Skeletal muscle satellite cell (primary cell): ENCODE data around the gene SLC7A7.
"Not testable (repeated sequence)": the region's sequence is repeated elsewhere in the genome, so short reads cannot be mapped to it uniquely, and the experiment has no call there.

ENCODE experiments used
- H3K27me3 ChIP-seq: 2 replicates; pipeline ENCODE4 v1.7.0; 2013; ENCODE audit warnings: low read length; ENCODE audit not compliant: control insufficient read depth, insufficient read depth
- H3K36me3 ChIP-seq: 2 replicates; pipeline ENCODE4 v1.7.0; 2013; ENCODE audit warnings: mild to moderate bottlenecking, control low read depth, low read length; ENCODE audit not compliant: insufficient read depth
- H3K4me1 ChIP-seq: 2 replicates; pipeline ENCODE4 v1.7.0; 2013; ENCODE audit warnings: low read length; ENCODE audit not compliant: control insufficient read depth, insufficient read depth
- H3K4me2 ChIP-seq: 2 replicates; pipeline ENCODE4 v1.7.0; 2013; ENCODE audit warnings: mild to moderate bottlenecking, low read length
- H3K4me3 ChIP-seq: 2 replicates; pipeline ENCODE4 v1.7.0; 2013; ENCODE audit warnings: low read length
- H3K9ac ChIP-seq: 2 replicates; pipeline ENCODE4 v1.7.0; 2013; ENCODE audit warnings: mild to moderate bottlenecking, low read depth, low read length, moderate library complexity
- H3K9me3 ChIP-seq: replicated peaks from 2 replicates; pipeline ENCODE4 v1.7.0; 2013; ENCODE audit warnings: mild to moderate bottlenecking, control low read depth, low read length

The SLC7A7 gene

GRCh38 chr14:22808388-22809209, 6.6 kb downstream of the SLC7A7 start:
- no peaks in the 10 kb centered on the region for H3K9me3 ChIP-seq
- H3K36me3 ChIP-seq, result no peaks in the 10 kb centered on the region
- no peak overlapping the region for H3K4me2 ChIP-seq
- no peaks in the 10 kb centered on the region for H3K4me1 ChIP-seq
- H3K9ac ChIP-seq, result no peak overlapping the region
- no peak overlapping the region for H3K4me3 ChIP-seq
- peaks cover 1% of the 10 kb centered on the region for H3K27me3 ChIP-seq

- peaks cover 4% of the 10 kb centered on the region for H3K27me3 ChIP-seq
- H3K4me2 ChIP-seq, result no peak overlapping the region
- no peaks in the 10 kb centered on the region for H3K4me1 ChIP-seq
- no peaks in the 10 kb centered on the region for H3K9me3 ChIP-seq
- no peak overlapping the region for H3K4me3 ChIP-seq
- H3K9ac ChIP-seq, result no peak overlapping the region
- no peaks in the 10 kb centered on the region for H3K36me3 ChIP-seq
Observed at GRCh38 chr14:22807432-22808087, 7.7 kb downstream of the SLC7A7 start.

- not testable (repeated sequence) for H3K36me3 ChIP-seq, H3K9me3 ChIP-seq, H3K27me3 ChIP-seq, H3K4me1 ChIP-seq, H3K9ac ChIP-seq, H3K4me2 ChIP-seq, H3K4me3 ChIP-seq
Observed at GRCh38 chr14:22805235-22805634, 10.0 kb downstream of the SLC7A7 start.

GRCh38 chr14:22803687-22803974, 11.6 kb downstream of the SLC7A7 start:
- H3K4me3 ChIP-seq, result no peak overlapping the region
- no peak overlapping the region for H3K9ac ChIP-seq
- no peaks in the 10 kb centered on the region for H3K36me3 ChIP-seq
- peaks cover 13% of the 10 kb centered on the region for H3K27me3 ChIP-seq
- no peaks in the 10 kb centered on the region for H3K9me3 ChIP-seq
- no peak overlapping the region for H3K4me2 ChIP-seq
- H3K4me1 ChIP-seq, result no peaks in the 10 kb centered on the region

GRCh38 chr14:22802860-22803686, 12.2 kb downstream of the SLC7A7 start:
- H3K27me3 ChIP-seq, result peaks cover 19% of the 10 kb centered on the region
- no peak overlapping the region for H3K4me2 ChIP-seq
- H3K9ac ChIP-seq, result no peak overlapping the region
- H3K9me3 ChIP-seq, result no peaks in the 10 kb centered on the region
- no peaks in the 10 kb centered on the region for H3K4me1 ChIP-seq
- no peak overlapping the region for H3K4me3 ChIP-seq
- no peaks in the 10 kb centered on the region for H3K36me3 ChIP-seq

- H3K9ac ChIP-seq, result no peak overlapping the region
- H3K4me1 ChIP-seq, result no peaks in the 10 kb centered on the region
- H3K4me2 ChIP-seq, result no peak overlapping the region
- H3K4me3 ChIP-seq, result no peak overlapping the region
- H3K36me3 ChIP-seq, result no peaks in the 10 kb centered on the region
- H3K27me3 ChIP-seq, result peaks cover 29% of the 10 kb centered on the region
- H3K9me3 ChIP-seq, result no peaks in the 10 kb centered on the region
Observed at GRCh38 chr14:22801716-22802115, 13.5 kb downstream of the SLC7A7 start.

GRCh38 chr14:22800346-22800745, 14.9 kb downstream of the SLC7A7 start:
- Histone ChIP-seq H3K36me3 (no peaks in the 10 kb centered on the region), H3K9ac (no peak overlapping the region), H3K27me3 (peaks cover 40% of the 10 kb centered on the region), H3K4me2 (no peak overlapping the region), H3K9me3 (no peaks in the 10 kb centered on the region), H3K4me1 (no peaks in the 10 kb centered on the region), H3K4me3 (no peak overlapping the region)

GRCh38 chr14:22798528-22798927, 16.7 kb downstream of the SLC7A7 start:
- no peak overlapping the region for H3K4me3 ChIP-seq
- peaks cover 47% of the 10 kb centered on the region for H3K27me3 ChIP-seq
- H3K9me3 ChIP-seq, result no peaks in the 10 kb centered on the region
- H3K36me3 ChIP-seq, result no peaks in the 10 kb centered on the region
- no peak overlapping the region for H3K4me2 ChIP-seq
- no peak overlapping the region for H3K9ac ChIP-seq
- no peaks in the 10 kb centered on the region for H3K4me1 ChIP-seq

GRCh38 chr14:22797017-22797917, 18.0 kb downstream of the SLC7A7 start:
- no peak overlapping the region for H3K9ac ChIP-seq
- H3K4me3 ChIP-seq, result no peak overlapping the region
- peaks cover 45% of the 10 kb centered on the region for H3K27me3 ChIP-seq
- H3K4me2 ChIP-seq, result no peak overlapping the region
- no peaks in the 10 kb centered on the region for H3K36me3 ChIP-seq
- H3K4me1 ChIP-seq, result no peaks in the 10 kb centered on the region
- no peaks in the 10 kb centered on the region for H3K9me3 ChIP-seq

GRCh38 chr14:22796087-22796707, 19.0 kb downstream of the SLC7A7 start:
- no peak overlapping the region for H3K9ac ChIP-seq
- no peak overlapping the region for H3K4me2 ChIP-seq
- H3K36me3 ChIP-seq, result no peaks in the 10 kb centered on the region
- no peaks in the 10 kb centered on the region for H3K9me3 ChIP-seq
- H3K4me3 ChIP-seq, result no peak overlapping the region
- no peaks in the 10 kb centered on the region for H3K4me1 ChIP-seq
- H3K27me3 ChIP-seq, result peaks cover 44% of the 10 kb centered on the region
